MM.1S (cell line): Measurements from ENCODE around the gene GPRC5C.

ENCODE experiments used
- EZH2 ChIP-seq: fragments of 300-600 bp; sonication (generic); optimal IDR thresholded peaks from 2 replicates; pipeline ENCODE3; 2017; ENCODE audit warnings: low read depth, mild to moderate bottlenecking, antibody characterized with exemption, low read length, mixed read lengths
- EZH2phosphoT487 ChIP-seq: fragments of 300-600 bp; sonication (generic); IDR thresholded peaks from 2 replicates; pipeline ENCODE4 v1.6.1; 2018; ENCODE audit warnings: antibody characterized with exemption, low read length
- TF ChIP-seq, protein P1 (sequence below): fragments of 300-600 bp; sonication (generic); IDR thresholded peaks from 2 replicates; pipeline ENCODE4 v1.5.1; 2016; ENCODE audit warnings: antibody characterized with exemption, low read length, mixed read lengths

DNA sequence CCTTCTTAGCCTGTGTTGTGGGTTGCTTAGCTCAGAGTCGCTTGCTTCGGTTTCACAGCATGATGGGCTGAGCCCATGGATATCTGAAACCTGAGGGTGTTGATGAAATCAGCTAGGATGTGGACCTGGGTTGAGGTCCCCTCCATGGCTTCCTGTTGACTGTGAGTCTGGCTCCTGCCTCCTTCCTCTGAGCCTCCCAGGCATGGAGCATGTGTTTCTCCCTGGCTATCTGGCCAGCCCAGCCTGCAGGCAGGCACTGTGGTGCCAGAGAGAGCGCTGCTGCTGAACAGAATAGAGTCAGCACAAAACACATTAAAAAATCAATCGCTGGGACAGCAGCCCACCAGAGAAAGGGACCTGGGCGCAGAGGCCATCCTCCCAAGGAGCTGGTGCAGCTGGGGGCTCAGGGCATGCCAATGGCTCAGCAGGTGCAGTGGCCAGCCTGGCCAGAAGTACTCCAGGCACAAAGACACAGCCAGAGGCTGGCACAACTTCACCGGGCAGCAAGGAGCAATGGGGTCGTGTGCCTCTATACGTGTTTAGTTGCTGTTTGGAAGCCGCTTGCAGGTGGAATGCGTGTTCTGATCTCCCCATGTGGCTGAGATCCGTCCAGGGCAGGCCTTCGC, 28.3 kb upstream of the GPRC5C start:
- TF ChIP-seq, protein P1, sequence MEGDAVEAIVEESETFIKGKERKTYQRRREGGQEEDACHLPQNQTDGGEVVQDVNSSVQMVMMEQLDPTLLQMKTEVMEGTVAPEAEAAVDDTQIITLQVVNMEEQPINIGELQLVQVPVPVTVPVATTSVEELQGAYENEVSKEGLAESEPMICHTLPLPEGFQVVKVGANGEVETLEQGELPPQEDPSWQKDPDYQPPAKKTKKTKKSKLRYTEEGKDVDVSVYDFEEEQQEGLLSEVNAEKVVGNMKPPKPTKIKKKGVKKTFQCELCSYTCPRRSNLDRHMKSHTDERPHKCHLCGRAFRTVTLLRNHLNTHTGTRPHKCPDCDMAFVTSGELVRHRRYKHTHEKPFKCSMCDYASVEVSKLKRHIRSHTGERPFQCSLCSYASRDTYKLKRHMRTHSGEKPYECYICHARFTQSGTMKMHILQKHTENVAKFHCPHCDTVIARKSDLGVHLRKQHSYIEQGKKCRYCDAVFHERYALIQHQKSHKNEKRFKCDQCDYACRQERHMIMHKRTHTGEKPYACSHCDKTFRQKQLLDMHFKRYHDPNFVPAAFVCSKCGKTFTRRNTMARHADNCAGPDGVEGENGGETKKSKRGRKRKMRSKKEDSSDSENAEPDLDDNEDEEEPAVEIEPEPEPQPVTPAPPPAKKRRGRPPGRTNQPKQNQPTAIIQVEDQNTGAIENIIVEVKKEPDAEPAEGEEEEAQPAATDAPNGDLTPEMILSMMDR, result no peak
- TF ChIP-seq EZH2, result no peak
- TF ChIP-seq EZH2phosphoT487, result no peak
